Measurements from ENCODE around the gene GRIP2.

GRIP2 gene

GRCh38 chr3:14522129-14522691 lies 17.9 kb downstream of the GRIP2 start:
- Histone ChIP-seq H3K9ac (ENCODE audit: low read length) (no peak overlapping the region), H3K9me3 (ENCODE audit: insufficient read depth, low read length) (no peaks in the 10 kb centered on the region), H3K79me2 (ENCODE audit: insufficient read depth, low read length) (no peaks in the 10 kb centered on the region), H3K27ac (ENCODE audit: low read depth, low read length) (no peak overlapping the region), H2AFZ (ENCODE audit: low read depth, low read length, severe bottlenecking) (no peak overlapping the region), H4K20me1 (ENCODE audit: low read depth, low read length) (no peaks in the 10 kb centered on the region), H3K9me2 (replicated peaks; ENCODE audit: insufficient read depth, low read length) (no peaks in the 10 kb centered on the region), H3K36me3 (ENCODE audit: low read length) (no peaks in the 10 kb centered on the region), H3F3A (ENCODE audit: insufficient read depth) (no peaks in the 10 kb centered on the region), H3K4me3 (ENCODE audit: insufficient read depth, low read length, poor library complexity, severe bottlenecking) (no peak overlapping the region), H3K27me3 (ENCODE audit: low read length) (no peaks in the 10 kb centered on the region), H3K4me2 (ENCODE audit: low read depth, low read length, poor library complexity, severe bottlenecking) (no peak overlapping the region)
- TF ChIP-seq EZH2phosphoT487 (conservative IDR thresholded peaks at IDR 0.05; ENCODE audit: low read length) (no peak), CTCF (IDR thresholded peaks at IDR 0.05; ENCODE audit: insufficient read depth, low read length, poor library complexity, severe bottlenecking) (no peak)

GRCh38 chr3:14521611-14522010 lies 18.5 kb downstream of the GRIP2 start:
- Histone ChIP-seq H3K9me2 (replicated peaks; ENCODE audit: insufficient read depth, low read length) (no peaks in the 10 kb centered on the region), H3K4me3 (ENCODE audit: insufficient read depth, low read length, poor library complexity, severe bottlenecking) (no peak overlapping the region), H3K27me3 (ENCODE audit: low read length) (no peaks in the 10 kb centered on the region), H3K9me3 (ENCODE audit: insufficient read depth, low read length) (no peaks in the 10 kb centered on the region), H3F3A (ENCODE audit: insufficient read depth) (no peaks in the 10 kb centered on the region), H3K4me2 (ENCODE audit: low read depth, low read length, poor library complexity, severe bottlenecking) (no peak overlapping the region), H2AFZ (ENCODE audit: low read depth, low read length, severe bottlenecking) (no peak overlapping the region), H3K36me3 (ENCODE audit: low read length) (no peaks in the 10 kb centered on the region), H3K9ac (ENCODE audit: low read length) (no peak overlapping the region), H3K79me2 (ENCODE audit: insufficient read depth, low read length) (no peaks in the 10 kb centered on the region), H4K20me1 (ENCODE audit: low read depth, low read length) (no peaks in the 10 kb centered on the region), H3K27ac (ENCODE audit: low read depth, low read length) (no peak overlapping the region)
- no peak for TF ChIP-seq EZH2phosphoT487 (conservative IDR thresholded peaks at IDR 0.05; ENCODE audit: low read length)

- TF ChIP-seq CTCF (IDR thresholded peaks at IDR 0.05; ENCODE audit: insufficient read depth, low read length, poor library complexity, severe bottlenecking) (no peak), EZH2phosphoT487 (conservative IDR thresholded peaks at IDR 0.05; ENCODE audit: low read length) (no peak)
- no peaks in the 10 kb centered on the region for H4K20me1 ChIP-seq (ENCODE audit: low read depth, low read length)
- no peaks in the 10 kb centered on the region for H3K79me2 ChIP-seq (ENCODE audit: insufficient read depth, low read length)
- no peaks in the 10 kb centered on the region for H3K9me3 ChIP-seq (ENCODE audit: insufficient read depth, low read length)
- no peaks in the 10 kb centered on the region for H3K9me2 ChIP-seq (replicated peaks; ENCODE audit: insufficient read depth, low read length)
- H3K9ac ChIP-seq (ENCODE audit: low read length) = no peak overlapping the region
- no peaks in the 10 kb centered on the region for H3K27me3 ChIP-seq (ENCODE audit: low read length)
- no peak overlapping the region for H3K4me2 ChIP-seq (ENCODE audit: low read depth, low read length, poor library complexity, severe bottlenecking)
- no peaks in the 10 kb centered on the region for H3K36me3 ChIP-seq (ENCODE audit: low read length)
- no peak overlapping the region for H3K27ac ChIP-seq (ENCODE audit: low read depth, low read length)
- no peaks in the 10 kb centered on the region for H3F3A ChIP-seq (ENCODE audit: insufficient read depth)
- H2AFZ ChIP-seq (ENCODE audit: low read depth, low read length, severe bottlenecking) = no peak overlapping the region
- H3K4me3 ChIP-seq (ENCODE audit: insufficient read depth, low read length, poor library complexity, severe bottlenecking) = no peak overlapping the region
These were observed 19.2 kb downstream of the GRIP2 start for GRCh38 chr3:14520967-14521366.

- H3K9me2 ChIP-seq (replicated peaks; ENCODE audit: insufficient read depth, low read length) = no peaks in the 10 kb centered on the region
- H3K9me3 ChIP-seq (ENCODE audit: insufficient read depth, low read length) = no peaks in the 10 kb centered on the region
- no peaks in the 10 kb centered on the region for H3K79me2 ChIP-seq (ENCODE audit: insufficient read depth, low read length)
- H3F3A ChIP-seq (ENCODE audit: insufficient read depth) = no peaks in the 10 kb centered on the region
- no peak overlapping the region for H3K4me3 ChIP-seq (ENCODE audit: insufficient read depth, low read length, poor library complexity, severe bottlenecking)
- H2AFZ ChIP-seq (ENCODE audit: low read depth, low read length, severe bottlenecking) = no peak overlapping the region
- H4K20me1 ChIP-seq (ENCODE audit: low read depth, low read length) = no peaks in the 10 kb centered on the region
- H3K4me2 ChIP-seq (ENCODE audit: low read depth, low read length, poor library complexity, severe bottlenecking) = no peak overlapping the region
- H3K27ac ChIP-seq (ENCODE audit: low read depth, low read length) = no peak overlapping the region
- H3K27me3 ChIP-seq (ENCODE audit: low read length) = no peaks in the 10 kb centered on the region
- no peak overlapping the region for H3K9ac ChIP-seq (ENCODE audit: low read length)
- TF ChIP-seq EZH2phosphoT487 (conservative IDR thresholded peaks at IDR 0.05; ENCODE audit: low read length) (no peak), CTCF (IDR thresholded peaks at IDR 0.05; ENCODE audit: insufficient read depth, low read length, poor library complexity, severe bottlenecking) (no peak)
- H3K36me3 ChIP-seq (ENCODE audit: low read length) = no peaks in the 10 kb centered on the region
These were observed 20.0 kb downstream of the GRIP2 start for GRCh38 chr3:14520149-14520548.

Data from SU-DHL-6 (cell line).